ENCODE measurements around the gene TMSB4X.

DNA sequence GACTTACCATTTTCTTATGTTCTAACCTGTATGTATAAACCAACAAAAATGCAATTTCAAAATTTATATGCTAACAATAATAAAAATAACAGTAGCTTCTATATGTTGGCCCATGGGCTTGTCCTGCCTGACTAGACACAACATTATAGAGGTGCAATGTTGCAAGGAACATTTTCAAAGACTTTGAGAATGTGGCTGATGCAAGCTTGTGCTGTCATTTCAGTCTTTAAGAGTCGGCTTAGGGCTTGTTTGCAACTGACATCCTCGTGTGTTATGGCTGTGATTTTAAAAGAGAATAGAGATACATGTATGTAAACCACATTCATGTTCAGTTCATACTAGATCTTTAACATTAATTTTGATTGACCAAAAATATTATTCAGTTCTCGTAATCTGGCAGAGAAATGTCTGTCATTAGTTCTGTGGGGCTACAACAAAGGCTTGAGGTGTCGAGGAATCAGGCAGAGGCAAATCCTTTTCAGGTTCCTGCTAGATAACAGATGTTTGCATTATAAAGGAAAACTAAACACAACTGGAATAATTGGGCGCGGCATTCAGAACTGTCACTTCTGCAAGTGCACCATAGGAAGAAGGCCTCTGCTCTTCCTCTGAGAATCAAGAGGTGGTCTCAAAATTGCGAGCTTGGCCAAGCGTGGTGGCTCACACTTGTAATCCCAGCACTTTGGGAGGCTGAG is 13.1 kb downstream of the TMSB4X start:
- TF ChIP-seq ZNF547 (CRISPR knock-in tag; IDR thresholded peaks at IDR 0.05): no peak
- TF ChIP-seq ZFP1 (CRISPR knock-in tag; IDR thresholded peaks at IDR 0.05): no peak
- TF ChIP-seq, protein P1, sequence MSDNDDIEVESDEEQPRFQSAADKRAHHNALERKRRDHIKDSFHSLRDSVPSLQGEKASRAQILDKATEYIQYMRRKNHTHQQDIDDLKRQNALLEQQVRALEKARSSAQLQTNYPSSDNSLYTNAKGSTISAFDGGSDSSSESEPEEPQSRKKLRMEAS (IDR thresholded peaks at IDR 0.05): no peak
- TF ChIP-seq, protein P2, sequence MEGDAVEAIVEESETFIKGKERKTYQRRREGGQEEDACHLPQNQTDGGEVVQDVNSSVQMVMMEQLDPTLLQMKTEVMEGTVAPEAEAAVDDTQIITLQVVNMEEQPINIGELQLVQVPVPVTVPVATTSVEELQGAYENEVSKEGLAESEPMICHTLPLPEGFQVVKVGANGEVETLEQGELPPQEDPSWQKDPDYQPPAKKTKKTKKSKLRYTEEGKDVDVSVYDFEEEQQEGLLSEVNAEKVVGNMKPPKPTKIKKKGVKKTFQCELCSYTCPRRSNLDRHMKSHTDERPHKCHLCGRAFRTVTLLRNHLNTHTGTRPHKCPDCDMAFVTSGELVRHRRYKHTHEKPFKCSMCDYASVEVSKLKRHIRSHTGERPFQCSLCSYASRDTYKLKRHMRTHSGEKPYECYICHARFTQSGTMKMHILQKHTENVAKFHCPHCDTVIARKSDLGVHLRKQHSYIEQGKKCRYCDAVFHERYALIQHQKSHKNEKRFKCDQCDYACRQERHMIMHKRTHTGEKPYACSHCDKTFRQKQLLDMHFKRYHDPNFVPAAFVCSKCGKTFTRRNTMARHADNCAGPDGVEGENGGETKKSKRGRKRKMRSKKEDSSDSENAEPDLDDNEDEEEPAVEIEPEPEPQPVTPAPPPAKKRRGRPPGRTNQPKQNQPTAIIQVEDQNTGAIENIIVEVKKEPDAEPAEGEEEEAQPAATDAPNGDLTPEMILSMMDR (CRISPR knock-in tag; IDR thresholded peaks at IDR 0.05): no peak
- no peak for TF ChIP-seq POGZ (CRISPR knock-in tag; IDR thresholded peaks at IDR 0.05)
- no peak for TF ChIP-seq SIX1 (CRISPR knock-in tag; IDR thresholded peaks at IDR 0.05; ENCODE audit: borderline replicate concordance)
- TF ChIP-seq PRDM15 (CRISPR knock-in tag; IDR thresholded peaks at IDR 0.05): no peak
- TF ChIP-seq, protein P3, sequence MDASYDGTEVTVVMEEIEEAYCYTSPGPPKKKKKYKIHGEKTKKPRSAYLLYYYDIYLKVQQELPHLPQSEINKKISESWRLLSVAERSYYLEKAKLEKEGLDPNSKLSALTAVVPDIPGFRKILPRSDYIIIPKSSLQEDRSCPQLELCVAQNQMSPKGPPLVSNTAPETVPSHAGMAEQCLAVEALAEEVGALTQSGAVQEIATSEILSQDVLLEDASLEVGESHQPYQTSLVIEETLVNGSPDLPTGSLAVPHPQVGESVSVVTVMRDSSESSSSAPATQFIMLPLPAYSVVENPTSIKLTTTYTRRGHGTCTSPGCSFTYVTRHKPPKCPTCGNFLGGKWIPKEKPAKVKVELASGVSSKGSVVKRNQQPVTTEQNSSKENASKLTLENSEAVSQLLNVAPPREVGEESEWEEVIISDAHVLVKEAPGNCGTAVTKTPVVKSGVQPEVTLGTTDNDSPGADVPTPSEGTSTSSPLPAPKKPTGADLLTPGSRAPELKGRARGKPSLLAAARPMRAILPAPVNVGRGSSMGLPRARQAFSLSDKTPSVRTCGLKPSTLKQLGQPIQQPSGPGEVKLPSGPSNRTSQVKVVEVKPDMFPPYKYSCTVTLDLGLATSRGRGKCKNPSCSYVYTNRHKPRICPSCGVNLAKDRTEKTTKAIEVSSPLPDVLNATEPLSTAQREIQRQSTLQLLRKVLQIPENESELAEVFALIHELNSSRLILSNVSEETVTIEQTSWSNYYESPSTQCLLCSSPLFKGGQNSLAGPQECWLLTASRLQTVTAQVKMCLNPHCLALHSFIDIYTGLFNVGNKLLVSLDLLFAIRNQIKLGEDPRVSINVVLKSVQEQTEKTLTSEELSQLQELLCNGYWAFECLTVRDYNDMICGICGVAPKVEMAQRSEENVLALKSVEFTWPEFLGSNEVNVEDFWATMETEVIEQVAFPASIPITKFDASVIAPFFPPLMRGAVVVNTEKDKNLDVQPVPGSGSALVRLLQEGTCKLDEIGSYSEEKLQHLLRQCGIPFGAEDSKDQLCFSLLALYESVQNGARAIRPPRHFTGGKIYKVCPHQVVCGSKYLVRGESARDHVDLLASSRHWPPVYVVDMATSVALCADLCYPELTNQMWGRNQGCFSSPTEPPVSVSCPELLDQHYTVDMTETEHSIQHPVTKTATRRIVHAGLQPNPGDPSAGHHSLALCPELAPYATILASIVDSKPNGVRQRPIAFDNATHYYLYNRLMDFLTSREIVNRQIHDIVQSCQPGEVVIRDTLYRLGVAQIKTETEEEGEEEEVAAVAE (CRISPR knock-in tag; IDR thresholded peaks at IDR 0.05; ENCODE audit: borderline replicate concordance): no peak
- no peak for TF ChIP-seq CHCHD3 (CRISPR knock-in tag; IDR thresholded peaks at IDR 0.05)
- no peak for TF ChIP-seq BHLHE40 (IDR thresholded peaks at IDR 0.05; ENCODE audit: low read length)
- TF ChIP-seq SMARCE1 (IDR thresholded peaks at IDR 0.05; ENCODE audit: borderline replicate concordance): no peak
